ENCODE measurements around the gene DYRK1A. TPM values are rescaled to one million over a fixed set of nuclear protein-coding genes. Genes with fewer than 3 reads are reported as not detected.
"Not testable (repeated sequence)": the region's sequence is repeated elsewhere in the genome, so short reads cannot be mapped to it uniquely, and the experiment has no call there.

The DYRK1A gene
- total RNA-seq, 2 donors from 2014 or later: 55.6 to 59.9 TPM

GRCh38 chr21:37529649-37530048 lies 163.1 kb downstream of the DYRK1A start:
- Mint-ChIP-seq H3K27ac (peak overlapping the region; percentile 38), H3K4me1 (no peaks in the 10 kb centered on the region), H3K27me3 (peaks cover 20% of the 10 kb centered on the region), H3K4me3 (no peak overlapping the region), H3K36me3 (ENCODE audit: low read depth) (no peaks in the 10 kb centered on the region), H3K9me3 (no peaks in the 10 kb centered on the region)
- ATAC-seq (replicated peaks): no peak

GRCh38 chr21:37530901-37531351 lies 164.4 kb downstream of the DYRK1A start:
- no peaks in the 10 kb centered on the region for H3K4me1 Mint-ChIP-seq
- H3K36me3 Mint-ChIP-seq (ENCODE audit: low read depth): no peaks in the 10 kb centered on the region
- no peak for ATAC-seq (replicated peaks)
- no peak overlapping the region for H3K27ac Mint-ChIP-seq
- no peaks in the 10 kb centered on the region for H3K9me3 Mint-ChIP-seq
- H3K4me3 Mint-ChIP-seq: no peak overlapping the region
- peaks cover 29% of the 10 kb centered on the region for H3K27me3 Mint-ChIP-seq

- Mint-ChIP-seq H3K27ac (no peak overlapping the region), H3K9me3 (peaks cover 2% of the 10 kb centered on the region), H3K36me3 (ENCODE audit: low read depth) (no peaks in the 10 kb centered on the region), H3K4me3 (no peak overlapping the region), H3K27me3 (peaks cover 31% of the 10 kb centered on the region), H3K4me1 (no peaks in the 10 kb centered on the region)
- ATAC-seq (replicated peaks): no peak
These were observed 164.9 kb downstream of the DYRK1A start for GRCh38 chr21:37531431-37531932.

- Mint-ChIP-seq H3K4me3 (peak overlapping the region; percentile 64), H3K9me3 (peaks cover 9% of the 10 kb centered on the region), H3K4me1 (no peaks in the 10 kb centered on the region), H3K27ac (no peak overlapping the region), H3K27me3 (peaks cover 37% of the 10 kb centered on the region), H3K36me3 (ENCODE audit: low read depth) (no peaks in the 10 kb centered on the region)
- ATAC-seq (replicated peaks): peak; percentile 96
These were observed 166.6 kb downstream of the DYRK1A start for GRCh38 chr21:37532868-37533780.

- H3K27ac Mint-ChIP-seq: no peak overlapping the region
- H3K4me1 Mint-ChIP-seq: no peaks in the 10 kb centered on the region
- H3K27me3 Mint-ChIP-seq: peaks cover 40% of the 10 kb centered on the region
These were observed 167.9 kb downstream of the DYRK1A start for GRCh38 chr21:37534431-37534830.

GRCh38 chr21:37535130-37535529 lies 168.6 kb downstream of the DYRK1A start:
- Mint-ChIP-seq H3K36me3 (ENCODE audit: low read depth) (no peaks in the 10 kb centered on the region), H3K27ac (no peak overlapping the region), H3K9me3 (peaks cover 9% of the 10 kb centered on the region), H3K4me3 (no peak overlapping the region), H3K27me3 (peaks cover 35% of the 10 kb centered on the region), H3K4me1 (no peaks in the 10 kb centered on the region)
- no peak for ATAC-seq (replicated peaks)

More at GRCh38 chr21:37534431-37534830, 167.9 kb downstream of the DYRK1A start:
- ATAC-seq (replicated peaks): no peak
- no peak overlapping the region for H3K4me3 Mint-ChIP-seq
- no peaks in the 10 kb centered on the region for H3K36me3 Mint-ChIP-seq (ENCODE audit: low read depth)
- peaks cover 9% of the 10 kb centered on the region for H3K9me3 Mint-ChIP-seq

- Mint-ChIP-seq H3K36me3 (ENCODE audit: low read depth) (no peaks in the 10 kb centered on the region), H3K9me3 (peaks cover 9% of the 10 kb centered on the region), H3K4me1 (no peaks in the 10 kb centered on the region), H3K27me3 (peaks cover 30% of the 10 kb centered on the region), H3K27ac (no peak overlapping the region), H3K4me3 (no peak overlapping the region)
- no peak for ATAC-seq (replicated peaks)
These were observed 169.1 kb downstream of the DYRK1A start for GRCh38 chr21:37535672-37536071.

GRCh38 chr21:37536616-37537278 lies 170.2 kb downstream of the DYRK1A start:
- ATAC-seq (replicated peaks): no peak
- Mint-ChIP-seq H3K36me3 (ENCODE audit: low read depth) (no peaks in the 10 kb centered on the region), H3K4me3 (no peak overlapping the region), H3K27me3 (peaks cover 29% of the 10 kb centered on the region), H3K9me3 (peaks cover 9% of the 10 kb centered on the region), H3K27ac (peak overlapping the region; percentile 25), H3K4me1 (no peaks in the 10 kb centered on the region)

- no peaks in the 10 kb centered on the region for H3K36me3 Mint-ChIP-seq (ENCODE audit: low read depth)
These were observed 170.9 kb downstream of the DYRK1A start for GRCh38 chr21:37537391-37537996.

GRCh38 chr21:37538971-37539590 lies 172.5 kb downstream of the DYRK1A start:
- Mint-ChIP-seq H3K4me1 (no peaks in the 10 kb centered on the region), H3K36me3 (ENCODE audit: low read depth) (no peaks in the 10 kb centered on the region), H3K9me3 (peaks cover 19% of the 10 kb centered on the region), H3K27ac (no peak overlapping the region), H3K4me3 (no peak overlapping the region), H3K27me3 (peaks cover 31% of the 10 kb centered on the region)
- ATAC-seq (replicated peaks): no peak

More at GRCh38 chr21:37537391-37537996, 170.9 kb downstream of the DYRK1A start:
- Mint-ChIP-seq H3K4me3 (no peak overlapping the region), H3K4me1 (no peaks in the 10 kb centered on the region), H3K27ac (peak overlapping the region; percentile 25), H3K9me3 (peaks cover 12% of the 10 kb centered on the region), H3K27me3 (peaks cover 32% of the 10 kb centered on the region)
- ATAC-seq (replicated peaks): no peak

GRCh38 chr21:37541128-37541527 lies 174.6 kb downstream of the DYRK1A start:
- H3K36me3 Mint-ChIP-seq (ENCODE audit: low read depth); H3K4me3 Mint-ChIP-seq: not testable (repeated sequence)

GRCh38 chr21:37542512-37542911 lies 175.9 kb downstream of the DYRK1A start:
- Mint-ChIP-seq H3K4me3 (no peak overlapping the region), H3K9me3 (peaks cover 10% of the 10 kb centered on the region), H3K36me3 (ENCODE audit: low read depth) (no peaks in the 10 kb centered on the region), H3K4me1 (no peaks in the 10 kb centered on the region), H3K27ac (no peak overlapping the region), H3K27me3 (peaks cover 22% of the 10 kb centered on the region)
- ATAC-seq (replicated peaks): no peak

More at GRCh38 chr21:37541128-37541527, 174.6 kb downstream of the DYRK1A start:
- peaks cover 17% of the 10 kb centered on the region for H3K27me3 Mint-ChIP-seq
- not testable (repeated sequence) for H3K27ac Mint-ChIP-seq; H3K4me1 Mint-ChIP-seq; ATAC-seq (replicated peaks)
- H3K9me3 Mint-ChIP-seq: peaks cover 19% of the 10 kb centered on the region

GRCh38 chr21:37546299-37546908 lies 179.8 kb downstream of the DYRK1A start:
- H3K36me3 Mint-ChIP-seq (ENCODE audit: low read depth): no peaks in the 10 kb centered on the region
- peaks cover 22% of the 10 kb centered on the region for H3K27me3 Mint-ChIP-seq
- H3K9me3 Mint-ChIP-seq: peaks cover 10% of the 10 kb centered on the region
- no peak overlapping the region for H3K4me3 Mint-ChIP-seq
- no peaks in the 10 kb centered on the region for H3K4me1 Mint-ChIP-seq
- no peak overlapping the region for H3K27ac Mint-ChIP-seq
- no peak for ATAC-seq (replicated peaks)

Measured in activated T-helper 17 cell treated with anti-CD3 and anti-CD28 coated beads, Interleukin-2, amount 50 U/mL, for 72 hours (primary cell).